GM18517 (cell line): ENCODE measurements around the gene DCPS.
"Not testable (repeated sequence)": the region's sequence is repeated elsewhere in the genome, so short reads cannot be mapped to it uniquely, and the experiment has no call there.

Source experiments
- ATAC-seq: cut with Tn5 transposase; IDR thresholded peaks from one replicate; pipeline ENCODE4 v1.9.1; 2021; ENCODE audit warnings: mild to moderate bottlenecking, moderate library complexity; ENCODE audit not compliant: unreplicated experiment

The DCPS gene

GRCh38 chr11:126344141-126345080 lies 40.6 kb downstream of the DCPS start:
- ATAC-seq = no peak

- no peak for ATAC-seq
These were observed 41.4 kb downstream of the DCPS start for GRCh38 chr11:126345283-126345682.

- ATAC-seq = no peak
These were observed 42.1 kb downstream of the DCPS start for GRCh38 chr11:126345759-126346585.

- no peak for ATAC-seq
These were observed 42.7 kb downstream of the DCPS start for GRCh38 chr11:126346586-126346940.

- ATAC-seq = not testable (repeated sequence)
These were observed 43.1 kb downstream of the DCPS start for GRCh38 chr11:126346946-126347345.

GRCh38 chr11:126347751-126348668 lies 44.1 kb downstream of the DCPS start:
- ATAC-seq = no peak

- ATAC-seq = no peak
These were observed 45.1 kb downstream of the DCPS start for GRCh38 chr11:126348806-126349582.

- ATAC-seq = no peak
These were observed 47.0 kb downstream of the DCPS start for GRCh38 chr11:126350836-126351235.

GRCh38 chr11:126352163-126352562 lies 48.3 kb downstream of the DCPS start:
- ATAC-seq = no peak

- no peak for ATAC-seq
These were observed 49.3 kb downstream of the DCPS start for GRCh38 chr11:126352934-126353801.

- no peak for ATAC-seq
These were observed 50.9 kb downstream of the DCPS start for GRCh38 chr11:126354631-126355323.

- no peak for ATAC-seq
These were observed 51.6 kb downstream of the DCPS start, which contains the start of gene ST3GAL4 for GRCh38 chr11:126355324-126355925. Gene ST3GAL4, plus strand, starts transcription at chr11:126355686. Its CDS starts 50,470 bp downstream, at chr11:126406156.

- ATAC-seq = no peak
These were observed 52.4 kb downstream of the DCPS start for GRCh38 chr11:126355926-126356897.

- no peak for ATAC-seq
These were observed 53.4 kb downstream of the DCPS start for GRCh38 chr11:126357055-126357962.

GRCh38 chr11:126357969-126358762 lies 54.3 kb downstream of the DCPS start:
- no peak for ATAC-seq
